Mucosa of stomach (tissue), 1 donor: ENCODE measurements around the gene GFER.
"Not testable (repeated sequence)": the region's sequence is repeated elsewhere in the genome, so short reads cannot be mapped to it uniquely, and the experiment has no call there.

Experiments used
- H3K27me3 ChIP-seq: one replicate; pipeline ENCODE4 v1.7.0; 2013; ENCODE audit warnings: mild to moderate bottlenecking, low read length; ENCODE audit not compliant: control insufficient read depth, insufficient read depth
- H3K36me3 ChIP-seq: one replicate; pipeline ENCODE4 v1.7.0; 2013; ENCODE audit warnings: low read length; ENCODE audit not compliant: control insufficient read depth, insufficient read depth
- H3K4me1 ChIP-seq: one replicate; pipeline ENCODE4 v1.7.0; 2013; ENCODE audit warnings: mild to moderate bottlenecking, low read length; ENCODE audit not compliant: control insufficient read depth, insufficient read depth
- H3K4me3 ChIP-seq: one replicate; pipeline ENCODE4 v1.7.0; 2013; ENCODE audit warnings: low read length
- H3K9ac ChIP-seq: one replicate; pipeline ENCODE4 v1.7.0; 2013; ENCODE audit warnings: mild to moderate bottlenecking, low read length, moderate library complexity
- H3K9me3 ChIP-seq: one replicate; pipeline ENCODE4 v1.7.0; 2013; ENCODE audit warnings: mild to moderate bottlenecking, low read length, moderate library complexity; ENCODE audit not compliant: control insufficient read depth
- donor health status: Pancreatic carcinoma.

The GFER gene

GRCh38 chr16:2009791-2010510 is 26.0 kb downstream of the GFER start, which contains the start of gene ZNF598:
Gene ZNF598, minus strand, starts transcription at chr16:2009821.
- H3K4me3 ChIP-seq: peak within 1 kb of the TSS; percentile 89

DNA sequence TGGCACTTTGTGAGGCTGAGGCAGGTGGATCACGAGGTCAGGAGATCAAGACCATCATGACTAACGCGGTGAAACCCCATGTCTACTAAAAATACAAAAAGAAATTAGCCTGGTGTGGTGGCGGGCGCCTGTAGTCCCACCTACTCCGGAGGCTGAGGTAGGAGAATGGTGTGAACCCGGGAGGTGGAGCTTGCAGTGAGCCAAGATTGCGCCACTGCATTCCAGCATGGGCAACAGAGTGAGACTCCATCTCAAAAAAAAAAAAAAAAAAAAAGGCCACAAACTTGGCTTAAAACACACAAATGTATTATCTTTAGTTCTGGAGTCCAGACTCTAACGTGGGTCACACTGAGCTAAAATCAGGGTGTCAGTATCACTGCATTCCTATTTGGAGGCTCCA is 27.7 kb downstream of the GFER start:
- peaks cover 50% of the 10 kb centered on the region for H3K4me1 ChIP-seq
- not testable (repeated sequence) for H3K4me3 ChIP-seq, H3K27me3 ChIP-seq, H3K36me3 ChIP-seq, H3K9ac ChIP-seq, H3K9me3 ChIP-seq

More at GRCh38 chr16:2009791-2010510, 26.0 kb downstream of the GFER start, which contains the start of gene ZNF598:
- Histone ChIP-seq H3K27me3 (no peaks in the 10 kb centered on the region), H3K4me1 (peaks cover 53% of the 10 kb centered on the region), H3K36me3 (no peaks in the 10 kb centered on the region), H3K9me3 (no peaks in the 10 kb centered on the region), H3K9ac (peak within 1 kb of the TSS; percentile 97)

GRCh38 chr16:2013527-2013926 is 29.5 kb downstream of the GFER start:
- Histone ChIP-seq H3K9me3 (no peaks in the 10 kb centered on the region), H3K4me3 (no peak overlapping the region), H3K27me3 (no peaks in the 10 kb centered on the region), H3K4me1 (peaks cover 35% of the 10 kb centered on the region), H3K9ac (no peak overlapping the region), H3K36me3 (no peaks in the 10 kb centered on the region)

GRCh38 chr16:2015117-2015946 is 31.3 kb downstream of the GFER start:
- Histone ChIP-seq H3K4me3 (no peak overlapping the region), H3K36me3 (no peaks in the 10 kb centered on the region), H3K9ac (peak overlapping the region; percentile 62), H3K9me3 (no peaks in the 10 kb centered on the region), H3K27me3 (peaks cover 17% of the 10 kb centered on the region), H3K4me1 (peaks cover 41% of the 10 kb centered on the region)

DNA sequence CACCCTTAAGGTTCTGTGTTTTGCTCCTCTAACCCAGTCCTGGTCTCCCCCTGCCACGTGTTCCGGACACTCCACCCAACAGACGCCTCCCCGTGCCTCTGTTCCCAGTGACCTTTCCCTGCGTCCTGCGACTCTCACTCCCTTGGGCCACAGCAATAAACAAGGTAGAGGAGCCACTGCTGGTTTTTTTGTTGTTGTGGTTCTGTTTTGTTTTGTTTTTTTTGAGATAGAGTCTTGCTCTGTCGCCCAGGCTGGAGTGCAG is 31.9 kb downstream of the GFER start:
- H3K9me3 ChIP-seq: no peaks in the 10 kb centered on the region
- H3K4me3 ChIP-seq: no peak overlapping the region
- H3K27me3 ChIP-seq: peaks cover 22% of the 10 kb centered on the region
- H3K36me3 ChIP-seq: no peaks in the 10 kb centered on the region
- peak overlapping the region; percentile 62 for H3K9ac ChIP-seq
- peaks cover 42% of the 10 kb centered on the region for H3K4me1 ChIP-seq

DNA sequence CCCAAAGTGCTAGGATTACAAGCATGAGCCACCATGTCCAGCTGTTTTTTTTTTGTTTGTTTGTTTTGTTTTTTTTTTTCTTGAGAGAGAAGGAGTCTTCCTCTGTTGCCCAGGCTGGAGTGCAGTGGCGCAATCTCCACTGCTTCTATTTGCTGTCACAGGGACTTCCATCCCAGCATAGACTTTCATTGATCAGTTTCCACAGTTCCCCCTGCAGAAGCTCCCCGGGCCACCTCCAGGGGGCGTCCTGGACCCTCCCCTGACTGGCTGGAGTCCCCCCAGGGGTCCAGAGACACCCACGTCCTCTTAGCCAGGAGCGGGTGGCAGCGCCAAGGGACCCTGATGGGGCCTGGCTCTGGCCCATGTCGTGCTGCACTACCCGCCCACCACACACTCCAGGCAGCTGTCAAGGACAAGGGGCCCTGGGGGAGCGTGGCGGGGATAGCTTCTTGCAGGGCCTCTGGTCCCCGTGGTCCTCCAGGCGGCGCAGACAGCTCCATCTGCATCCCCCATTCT is 32.5 kb downstream of the GFER start:
- peaks cover 43% of the 10 kb centered on the region for H3K4me1 ChIP-seq

GRCh38 chr16:2019518-2019920 is 35.5 kb downstream of the GFER start, which contains the start of gene NPW:
Gene NPW, plus strand, starts transcription at chr16:2019785.
- Histone ChIP-seq H3K4me3 (no peak within 1 kb of the TSS), H3K27me3 (peaks cover 22% of the 10 kb centered on the region)

More for the DNA sequence above, 32.5 kb downstream of the GFER start:
- Histone ChIP-seq H3K4me3 (no peak overlapping the region), H3K9ac (no peak overlapping the region), H3K9me3 (no peaks in the 10 kb centered on the region), H3K27me3 (peaks cover 22% of the 10 kb centered on the region), H3K36me3 (no peaks in the 10 kb centered on the region)

GRCh38 chr16:2019921-2020831 is 36.2 kb downstream of the GFER start:
- Histone ChIP-seq H3K9ac (no peak overlapping the region), H3K4me1 (peaks cover 55% of the 10 kb centered on the region), H3K36me3 (no peaks in the 10 kb centered on the region), H3K4me3 (no peak overlapping the region), H3K9me3 (no peaks in the 10 kb centered on the region), H3K27me3 (peaks cover 22% of the 10 kb centered on the region)

More at GRCh38 chr16:2019518-2019920, 35.5 kb downstream of the GFER start, which contains the start of gene NPW:
- H3K9ac ChIP-seq: no peak within 1 kb of the TSS
- no peaks in the 10 kb centered on the region for H3K9me3 ChIP-seq
- H3K4me1 ChIP-seq: peaks cover 60% of the 10 kb centered on the region
- no peaks in the 10 kb centered on the region for H3K36me3 ChIP-seq

- peak overlapping the region; percentile 62 for H3K9ac ChIP-seq
- no peaks in the 10 kb centered on the region for H3K36me3 ChIP-seq
- no peak overlapping the region for H3K4me3 ChIP-seq
- peaks cover 22% of the 10 kb centered on the region for H3K27me3 ChIP-seq
- H3K9me3 ChIP-seq: no peaks in the 10 kb centered on the region
- H3K4me1 ChIP-seq: peaks cover 54% of the 10 kb centered on the region
Measured at GRCh38 chr16:2022723-2023091, 38.7 kb downstream of the GFER start.

- H3K27me3 ChIP-seq: peaks cover 22% of the 10 kb centered on the region
- H3K36me3 ChIP-seq: no peaks in the 10 kb centered on the region
- peak overlapping the region; percentile 25 for H3K4me3 ChIP-seq
- peaks cover 60% of the 10 kb centered on the region for H3K4me1 ChIP-seq
- peak overlapping the region; percentile 62 for H3K9ac ChIP-seq
- H3K9me3 ChIP-seq: no peaks in the 10 kb centered on the region
Measured at GRCh38 chr16:2023092-2024031, 39.4 kb downstream of the GFER start.

DNA sequence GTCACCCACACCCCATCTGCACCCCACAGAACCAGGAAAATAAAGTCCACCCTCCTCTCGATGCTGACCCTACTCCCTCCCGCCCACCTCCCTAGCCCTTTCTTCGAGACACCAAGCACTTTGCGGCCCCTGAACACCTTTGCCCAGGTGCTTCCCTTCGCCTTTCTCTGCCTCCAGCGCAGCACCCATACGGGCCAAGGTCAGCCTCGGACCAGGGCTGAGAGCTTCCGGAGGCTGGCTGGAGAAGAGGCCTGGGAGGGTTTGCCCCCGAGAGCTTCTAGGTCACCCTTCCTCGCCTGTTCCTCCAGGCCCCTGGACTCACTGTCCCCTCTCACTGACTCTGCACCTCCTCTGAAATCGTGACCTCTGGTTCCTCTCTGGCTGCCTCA is 40.0 kb downstream of the GFER start:
- no peaks in the 10 kb centered on the region for H3K9me3 ChIP-seq
- H3K4me1 ChIP-seq: peaks cover 65% of the 10 kb centered on the region
- no peaks in the 10 kb centered on the region for H3K36me3 ChIP-seq
- H3K4me3 ChIP-seq: no peak overlapping the region
- peaks cover 18% of the 10 kb centered on the region for H3K27me3 ChIP-seq
- H3K9ac ChIP-seq: peak overlapping the region; percentile 62
